Stomach (tissue), 9 donors: ENCODE measurements around the gene ACTA1. TPM values are rescaled to one million over a fixed set of nuclear protein-coding genes. Genes with fewer than 3 reads are reported as not detected.

ENCODE experiments used
- DNase-seq, 2 donors: peaks; one replicate each; pipeline versions ENCODE4 v3.0.0 to v3.0.0-alpha.2; 2013 to 2019
- H3K27ac ChIP-seq, 5 donors: fragments of 200-600 bp in 4 of 5; sonication (generic) in 4 of 5; one replicate each; pipeline ENCODE4 v1.5.1; 2013 to 2019; ENCODE audit warnings: mild to moderate bottlenecking in 1 of 5, moderate library complexity in 1 of 5
- H3K27me3 ChIP-seq, 3 donors: fragments of 200-600 bp; sonication (generic); one replicate each; pipeline ENCODE4 v1.5.1; 2017 to 2019; ENCODE audit warnings: mixed run types in 1 of 3
- H3K36me3 ChIP-seq, 4 donors: fragments of 200-600 bp; sonication (generic); 1 replicate in 3 of 4; 2 replicates in 1 of 4; pipeline ENCODE4 v1.5.1; 2016 to 2019
- H3K4me1 ChIP-seq, 4 donors: fragments of 200-600 bp; sonication (generic); one replicate each; pipeline ENCODE4 v1.5.1; 2016 to 2019
- H3K4me3 ChIP-seq, 4 donors: fragments of 200-600 bp; sonication (generic) in 3 of 4; one replicate each; pipeline ENCODE4 v1.5.1; 2016 to 2019; ENCODE audit warnings: mild to moderate bottlenecking in 1 of 4
- H3K9me3 ChIP-seq, 4 donors: fragments of 200-600 bp; sonication (generic); one replicate each; pipeline ENCODE4 v1.5.1; 2016 to 2019
- EP300 ChIP-seq: sonication (generic); formaldehyde crosslinking; IDR thresholded peaks from one replicate; pipeline ENCODE4 v1.6.1; 2017; ENCODE audit warnings: antibody characterized with exemption
- POLR2A ChIP-seq, 4 donors: fragments of 450-650 bp; IDR thresholded peaks; one replicate each; pipeline ENCODE4 v1.6.1; 2016; ENCODE audit warnings: antibody characterized with exemption in 4 of 4, control low read depth in 2 of 4, mild to moderate bottlenecking in 1 of 4, moderate library complexity in 1 of 4
- POLR2AphosphoS5 ChIP-seq, 3 donors: sonication (generic); formaldehyde crosslinking; IDR thresholded peaks; one replicate each; pipeline ENCODE4 v1.6.1; 2016; ENCODE audit warnings: antibody characterized with exemption in 3 of 3
- WGBS, 5 donors: extraction: QIAGEN DNeasy Blood & Tissue Kit in 3 of 5; methylation state at CpG; one replicate each; pipeline versions ENCODE4 v1.1.5 to v1.1.7; 2013 to 2018; 5-methylcytosine and 5-hydroxymethylcytosine counted together
- intact Hi-C: fragments of 100-400 bp; cut with DNase I; formaldehyde crosslinking; loops from one replicate; pipeline ENCODE4 v1.15.1; 2023; ENCODE audit warnings: low total_unique reads
- polyA plus RNA-seq, 3 donors: library from polyadenylated mRNA; stranded (reverse); fragments of 200-250 nt; gene quantifications; one replicate each; pipeline ENCODE4 v1.2.3, GENCODE V29; 2013
- total RNA-seq, 5 donors: library from RNA; depleted of rRNA; stranded (reverse); fragments of >200 nt; gene quantifications; one replicate each; pipeline versions ENCODE4 v1.1.0 to v1.2.3, GENCODE V29; 2014 to 2016
- TF ChIP-seq, protein P1 (sequence below), 7 experiments: fragments of 450-650 bp in 4 of 7; fragments of 200-600 bp in 3 of 7; sonication (generic) in 3 of 7; IDR thresholded peaks; one replicate each; pipeline ENCODE4 v1.5.1; 2016 to 2019; ENCODE audit warnings: antibody characterized with exemption in 7 of 7, control low read depth in 2 of 7, mild to moderate bottlenecking in 1 of 7
- donor health status: healthy with polysubstance abuse.
- donor health status: Bipolar disorder and iron deficiency.
- donor health status: healthy.

Gene ACTA1
- total and polyA plus RNA-seq, 8 donors: 0.37 to 43.8 (median 2.4) TPM; not detected in 3

DNA sequence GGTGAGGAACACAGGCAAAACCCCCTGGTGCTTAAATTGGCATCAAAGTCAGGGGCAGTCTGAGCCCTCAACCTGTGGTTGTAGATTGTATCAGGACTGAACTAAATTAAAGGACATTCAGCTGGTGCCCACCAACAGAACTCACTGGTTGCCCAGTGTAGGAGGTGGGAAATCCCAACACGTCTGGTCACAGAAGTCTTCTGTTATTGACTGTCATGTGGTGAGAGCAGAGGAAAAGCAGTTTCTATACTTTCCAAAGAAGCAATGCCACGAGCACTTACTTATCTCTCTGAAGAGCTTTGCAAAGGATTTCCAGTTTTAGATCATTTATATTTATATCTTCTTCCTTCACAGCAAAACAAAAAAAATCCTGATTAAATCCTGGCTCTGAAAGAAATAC is 15.0 kb upstream of the ACTA1 start:
- H3K27me3 ChIP-seq: no peaks in the 10 kb centered on the region
- no peak for DNase-seq
- H3K36me3 ChIP-seq: peaks cover 25 to 91% (median 87%) of the 10 kb centered on the region in 4 donors
- H3K27ac ChIP-seq: no peak overlapping the region
- H3K4me1 ChIP-seq: no peaks in the 10 kb centered on the region
- H3K4me3 ChIP-seq: no peak overlapping the region
- intact Hi-C loops: no loop called here
- TF ChIP-seq EP300 (no peak), POLR2AphosphoS5 (IDR thresholded peaks at IDR 0.05) (no peak), POLR2A (IDR thresholded peaks at IDR 0.05) (no peak)
- TF ChIP-seq, protein P1, sequence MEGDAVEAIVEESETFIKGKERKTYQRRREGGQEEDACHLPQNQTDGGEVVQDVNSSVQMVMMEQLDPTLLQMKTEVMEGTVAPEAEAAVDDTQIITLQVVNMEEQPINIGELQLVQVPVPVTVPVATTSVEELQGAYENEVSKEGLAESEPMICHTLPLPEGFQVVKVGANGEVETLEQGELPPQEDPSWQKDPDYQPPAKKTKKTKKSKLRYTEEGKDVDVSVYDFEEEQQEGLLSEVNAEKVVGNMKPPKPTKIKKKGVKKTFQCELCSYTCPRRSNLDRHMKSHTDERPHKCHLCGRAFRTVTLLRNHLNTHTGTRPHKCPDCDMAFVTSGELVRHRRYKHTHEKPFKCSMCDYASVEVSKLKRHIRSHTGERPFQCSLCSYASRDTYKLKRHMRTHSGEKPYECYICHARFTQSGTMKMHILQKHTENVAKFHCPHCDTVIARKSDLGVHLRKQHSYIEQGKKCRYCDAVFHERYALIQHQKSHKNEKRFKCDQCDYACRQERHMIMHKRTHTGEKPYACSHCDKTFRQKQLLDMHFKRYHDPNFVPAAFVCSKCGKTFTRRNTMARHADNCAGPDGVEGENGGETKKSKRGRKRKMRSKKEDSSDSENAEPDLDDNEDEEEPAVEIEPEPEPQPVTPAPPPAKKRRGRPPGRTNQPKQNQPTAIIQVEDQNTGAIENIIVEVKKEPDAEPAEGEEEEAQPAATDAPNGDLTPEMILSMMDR (IDR thresholded peaks at IDR 0.05): no peak
- WGBS, 5 donors: 72 to 85% (median 78%) methylated on average over 2 of the region's 2 CpGs
- no peaks in the 10 kb centered on the region for H3K9me3 ChIP-seq

DNA sequence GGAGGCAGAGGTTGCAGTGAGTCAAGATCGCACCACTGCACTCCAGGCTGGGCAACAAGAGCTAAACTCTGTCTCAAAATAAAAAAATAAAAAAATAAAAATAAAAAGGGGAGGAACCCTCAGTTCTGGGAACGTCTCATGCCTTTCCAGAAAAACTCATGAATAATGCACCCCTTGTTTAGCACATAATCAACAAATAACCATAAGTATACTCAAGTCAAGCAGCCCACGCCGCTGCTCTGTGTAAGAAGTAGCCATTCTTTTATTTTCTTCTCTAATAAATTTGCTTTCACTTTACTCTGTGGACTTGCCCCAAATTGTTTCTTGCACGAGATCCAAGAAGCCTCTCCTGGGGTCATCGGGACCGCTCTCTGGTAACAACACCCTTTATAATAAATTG is 14.5 kb upstream of the ACTA1 start:
- DNase-seq: no peak
- TF ChIP-seq EP300: no peak
- no peak for TF ChIP-seq POLR2AphosphoS5 (IDR thresholded peaks at IDR 0.05)
- no peak for TF ChIP-seq POLR2A (IDR thresholded peaks at IDR 0.05)
- TF ChIP-seq, protein P1 (IDR thresholded peaks at IDR 0.05): no peak
- H3K9me3 ChIP-seq: no peaks in the 10 kb centered on the region
- no peak overlapping the region for H3K4me3 ChIP-seq
- WGBS, 5 donors: 90 to 94% (median 93%) methylated on average over 7 of the region's 7 CpGs
- H3K27ac ChIP-seq: no peak overlapping the region
- intact Hi-C loops: no loop called here
- H3K27me3 ChIP-seq: no peaks in the 10 kb centered on the region
- H3K4me1 ChIP-seq: no peaks in the 10 kb centered on the region
- peaks cover 23 to 95% (median 89%) of the 10 kb centered on the region in 4 donors for H3K36me3 ChIP-seq

DNA sequence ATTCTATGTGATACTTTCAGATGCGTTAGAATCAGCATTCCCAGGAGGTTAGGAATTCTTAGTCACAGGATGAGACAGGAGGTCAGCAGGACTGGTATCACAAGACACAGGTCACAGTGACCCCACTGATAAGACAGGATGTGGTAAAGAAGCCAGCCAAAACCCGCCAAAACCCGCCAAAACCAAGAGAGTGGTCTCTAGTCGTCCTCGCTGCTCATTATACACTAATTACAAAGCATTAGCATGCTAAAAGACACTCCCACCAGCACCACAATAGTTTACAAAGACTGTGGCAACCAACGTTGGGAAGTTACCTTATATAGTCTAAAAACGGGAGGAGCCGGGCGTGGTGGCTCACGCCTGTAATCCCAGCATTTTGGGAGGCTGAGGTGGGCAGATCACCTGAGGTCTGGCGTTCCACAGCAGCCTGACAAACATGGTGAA is 13.9 kb upstream of the ACTA1 start:
- 79 to 88% (median 85%) methylated on average over 11 of the region's 11 CpGs for WGBS, 5 donors
- Histone ChIP-seq H3K9me3 (no peaks in the 10 kb centered on the region), H3K4me1 (no peaks in the 10 kb centered on the region), H3K4me3 (no peak overlapping the region), H3K27ac (no peak overlapping the region), H3K27me3 (no peaks in the 10 kb centered on the region), H3K36me3 (peaks cover 28 to 97% (median 94%) of the 10 kb centered on the region in 4 donors)
- DNase-seq: no peak
- TF ChIP-seq POLR2A (IDR thresholded peaks at IDR 0.05) (no peak), POLR2AphosphoS5 (IDR thresholded peaks at IDR 0.05) (no peak), EP300 (no peak)
- TF ChIP-seq, protein P1 (IDR thresholded peaks at IDR 0.05): no peak
- intact Hi-C loops: no loop called here

DNA sequence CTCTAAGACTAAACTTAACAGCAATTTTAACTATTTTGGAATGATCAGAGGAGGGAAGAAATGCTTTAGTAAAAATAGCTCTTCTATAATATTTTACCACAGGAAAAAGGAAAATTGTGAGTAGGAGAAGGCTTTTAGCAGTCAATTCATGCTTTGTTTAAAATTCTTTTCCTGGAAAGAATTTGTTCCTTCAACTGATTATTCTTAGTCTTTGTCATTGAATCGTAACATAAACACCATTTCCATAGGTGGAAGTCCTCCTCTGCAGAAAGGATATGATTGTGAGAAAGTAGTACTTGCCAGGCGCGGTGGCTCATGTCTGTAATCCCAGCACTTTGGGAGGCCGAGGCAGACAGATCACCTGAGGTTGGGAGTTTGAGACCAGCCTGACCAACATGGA is 11.9 kb upstream of the ACTA1 start:
- no peak overlapping the region for H3K27ac ChIP-seq
- H3K9me3 ChIP-seq: no peaks in the 10 kb centered on the region
- peaks cover 25 to 97% (median 96%) of the 10 kb centered on the region in 4 donors for H3K36me3 ChIP-seq
- intact Hi-C loops: no loop called here
- H3K27me3 ChIP-seq: no peaks in the 10 kb centered on the region
- no peak overlapping the region for H3K4me3 ChIP-seq
- no peak for DNase-seq
- WGBS, 5 donors: 87 to 96% (median 93%) methylated on average over 4 of the region's 4 CpGs
- TF ChIP-seq, protein P1 (IDR thresholded peaks at IDR 0.05): no peak
- TF ChIP-seq POLR2AphosphoS5 (IDR thresholded peaks at IDR 0.05) (no peak), POLR2A (IDR thresholded peaks at IDR 0.05) (no peak), EP300 (no peak)
- no peaks in the 10 kb centered on the region for H3K4me1 ChIP-seq
